Natural killer cell (primary cell): ENCODE measurements around the gene LGALS9B. TPM values are rescaled to one million over a fixed set of nuclear protein-coding genes. Genes with fewer than 3 reads are reported as not detected.
"Not testable (repeated sequence)": the region's sequence is repeated elsewhere in the genome, so short reads cannot be mapped to it uniquely, and the experiment has no call there.

Experiments used
- ATAC-seq, 3 donors: fragments of 150-1000 bp in 2 of 3; fragments of 200-7000 bp in 1 of 3; cut with Tn5 transposase; 1 replicate in 1 of 3; 2 replicates in 2 of 3; pipeline ENCODE4 v1.10.0; 2021; ENCODE audit warnings: mild to moderate bottlenecking in 2 of 3, moderate library complexity in 2 of 3
- DNase-seq, 2 donors: peaks; one replicate each; pipeline versions ENCODE4 v3.0.0 to v3.0.0-alpha.2; 2013 to 2021; ENCODE audit warnings: mixed read lengths in 1 of 2
- H3K27ac ChIP-seq: one replicate; pipeline ENCODE4 v1.5.1; 2013; ENCODE audit warnings: mild to moderate bottlenecking, low read length
- H3K27me3 ChIP-seq: one replicate; pipeline ENCODE4 v1.6.1; 2013; ENCODE audit warnings: low read length; ENCODE audit not compliant: control insufficient read depth, insufficient read depth
- H3K36me3 ChIP-seq: one replicate; pipeline ENCODE4 v1.6.1; 2013; ENCODE audit warnings: low read length; ENCODE audit not compliant: control insufficient read depth, insufficient read depth
- H3K4me1 ChIP-seq: one replicate; pipeline ENCODE4 v1.6.1; 2013; ENCODE audit warnings: low read length; ENCODE audit not compliant: control insufficient read depth, insufficient read depth
- H3K4me3 ChIP-seq: one replicate; pipeline ENCODE4 v1.5.1; 2013; ENCODE audit warnings: low read length
- H3K9me3 ChIP-seq: one replicate; pipeline ENCODE4 v1.6.1; 2013; ENCODE audit warnings: low read length; ENCODE audit not compliant: control insufficient read depth, insufficient read depth
- H3K27ac Mint-ChIP-seq, 2 donors: one replicate each; pipeline ENCODE4 v1.8.0; 2022; ENCODE audit warnings: mild to moderate bottlenecking in 2 of 2, mixed read lengths in 2 of 2, moderate library complexity in 1 of 2
- H3K27me3 Mint-ChIP-seq, 2 donors: one replicate each; pipeline ENCODE4 v1.8.0; 2022; ENCODE audit warnings: low read depth in 2 of 2, mixed read lengths in 2 of 2
- H3K36me3 Mint-ChIP-seq: one replicate; pipeline ENCODE4 v1.8.0; 2022; ENCODE audit warnings: mixed read lengths
- H3K4me1 Mint-ChIP-seq, 2 donors: one replicate each; pipeline ENCODE4 v1.8.0; 2022; ENCODE audit warnings: mixed read lengths in 2 of 2
- H3K4me3 Mint-ChIP-seq: one replicate; pipeline ENCODE4 v1.8.0; 2022; ENCODE audit warnings: mild to moderate bottlenecking, moderate library complexity, mixed read lengths
- H3K9me3 Mint-ChIP-seq, 2 donors: one replicate each; pipeline ENCODE4 v1.8.0; 2022; ENCODE audit warnings: mixed read lengths in 2 of 2
- WGBS: methylation state at CpG from one replicate; pipeline ENCODE4 v1.1.7; 2013; ENCODE audit warnings: missing lambda C conversion rate; ENCODE audit not compliant: insufficient coverage; 5-methylcytosine and 5-hydroxymethylcytosine counted together
- intact Hi-C: fragments of 100-400 bp; cut with micrococcal nuclease; formaldehyde crosslinking; loops from one replicate; pipeline ENCODE4 v1.14.2; 2022
- total RNA-seq, 4 donors: library from RNA; stranded (reverse); fragments of 120-200 nt in 1 of 4; gene quantifications; one replicate each; pipeline versions ENCODE4 v1.2.3 to v1.2.4, GENCODE V29; 2013 to 2022

Gene LGALS9B
- total RNA-seq, 3 donors from 2014 or later (not counting 1 experiment from before 2014, with no cell fraction given): 40.8 to 131 (median 50.8) TPM

- H3K9me3 ChIP-seq, H3K36me3 Mint-ChIP-seq, H3K36me3 ChIP-seq, H3K27ac ChIP-seq, intact Hi-C loops, H3K4me3 Mint-ChIP-seq, H3K27me3 Mint-ChIP-seq, H3K27ac Mint-ChIP-seq, DNase-seq, H3K4me3 ChIP-seq, H3K4me1 ChIP-seq, H3K4me1 Mint-ChIP-seq, H3K9me3 Mint-ChIP-seq, H3K27me3 ChIP-seq, ATAC-seq: not testable (repeated sequence)
- WGBS: 97% methylated on average over 6 of the region's 8 CpGs
Observed at GRCh38 chr17:20479889-20480591, 12.7 kb upstream of the LGALS9B start.

GRCh38 chr17:20477398-20478071, 10.2 kb upstream of the LGALS9B start:
- H3K9me3 Mint-ChIP-seq, H3K27me3 ChIP-seq, H3K9me3 ChIP-seq, H3K4me1 ChIP-seq, H3K4me3 Mint-ChIP-seq, H3K4me3 ChIP-seq, H3K27me3 Mint-ChIP-seq, ATAC-seq, DNase-seq, H3K36me3 ChIP-seq, intact Hi-C loops, H3K36me3 Mint-ChIP-seq, H3K27ac ChIP-seq, H3K4me1 Mint-ChIP-seq: not testable (repeated sequence)
- WGBS: 21% methylated on average over 1 of the region's 4 CpGs
- H3K27ac Mint-ChIP-seq: peak overlapping the region; percentile 8 to 68

- H3K4me1 Mint-ChIP-seq, H3K36me3 ChIP-seq, H3K4me3 Mint-ChIP-seq, ATAC-seq, H3K27me3 ChIP-seq, H3K9me3 Mint-ChIP-seq, H3K4me3 ChIP-seq, DNase-seq, H3K36me3 Mint-ChIP-seq, H3K4me1 ChIP-seq, H3K27ac ChIP-seq, intact Hi-C loops, H3K27me3 Mint-ChIP-seq, H3K27ac Mint-ChIP-seq, H3K9me3 ChIP-seq: not testable (repeated sequence)
- 94% methylated on average over 6 of the region's 8 CpGs for WGBS
Observed at GRCh38 chr17:20475137-20475831, 7.9 kb upstream of the LGALS9B start.

GRCh38 chr17:20474081-20474480, 6.7 kb upstream of the LGALS9B start:
- H3K27me3 Mint-ChIP-seq, H3K27ac Mint-ChIP-seq, H3K4me3 ChIP-seq, H3K9me3 Mint-ChIP-seq, H3K27ac ChIP-seq, ATAC-seq, H3K36me3 Mint-ChIP-seq, DNase-seq, H3K36me3 ChIP-seq, H3K4me1 ChIP-seq, H3K4me3 Mint-ChIP-seq, intact Hi-C loops, H3K27me3 ChIP-seq, H3K9me3 ChIP-seq: not testable (repeated sequence)
- H3K4me1 Mint-ChIP-seq: peaks cover 6 to 13% of the 10 kb centered on the region in 2 donors

- H3K36me3 ChIP-seq, H3K27me3 Mint-ChIP-seq, H3K27ac ChIP-seq, H3K36me3 Mint-ChIP-seq, intact Hi-C loops, DNase-seq, H3K4me1 Mint-ChIP-seq, H3K4me3 ChIP-seq, H3K9me3 ChIP-seq, H3K9me3 Mint-ChIP-seq, H3K27me3 ChIP-seq, H3K4me3 Mint-ChIP-seq: not testable (repeated sequence)
- H3K4me1 ChIP-seq: peaks cover 26% of the 10 kb centered on the region
- WGBS: no CpG with 5 or more reads among the region's 4 CpGs
- ATAC-seq: peak in 1 of 3 donors; percentile 19
- peak overlapping the region; percentile 61 to 79 for H3K27ac Mint-ChIP-seq
Observed at GRCh38 chr17:20469946-20470345, 2.6 kb upstream of the LGALS9B start.

GRCh38 chr17:20469107-20469506, 1.8 kb upstream of the LGALS9B start:
- H3K4me1 Mint-ChIP-seq, DNase-seq, H3K36me3 Mint-ChIP-seq, H3K9me3 Mint-ChIP-seq, H3K27ac ChIP-seq, H3K9me3 ChIP-seq, H3K4me3 ChIP-seq, intact Hi-C loops, H3K27me3 Mint-ChIP-seq, H3K27me3 ChIP-seq, H3K36me3 ChIP-seq: not testable (repeated sequence)
- WGBS: no CpG with 5 or more reads among the region's 4 CpGs
- peak; percentile 35 to 77 (median 44) for ATAC-seq
- H3K4me1 ChIP-seq: peaks cover 26% of the 10 kb centered on the region
- peak overlapping the region; percentile 61 to 79 for H3K27ac Mint-ChIP-seq
- H3K4me3 Mint-ChIP-seq: peak overlapping the region; percentile 62

- H3K9me3 Mint-ChIP-seq, H3K36me3 ChIP-seq, H3K27me3 Mint-ChIP-seq, H3K27me3 ChIP-seq, H3K4me1 Mint-ChIP-seq, H3K36me3 Mint-ChIP-seq, intact Hi-C loops, H3K9me3 ChIP-seq: not testable (repeated sequence)
- H3K27ac Mint-ChIP-seq: peak overlapping the region; percentile 95 to 96
- DNase-seq (peak in 1 of 2 donors; percentile 2), ATAC-seq (peak; percentile 1 to 39 (median 16))
- H3K4me1 ChIP-seq: peaks cover 26% of the 10 kb centered on the region
- H3K4me3 ChIP-seq: peak overlapping the region; percentile 30
- peak overlapping the region; percentile 55 for H3K27ac ChIP-seq
- peak overlapping the region; percentile 97 for H3K4me3 Mint-ChIP-seq
- 10% methylated on average over 2 of the region's 5 CpGs for WGBS
Observed at GRCh38 chr17:20466999-20467398, 340 bp downstream of the LGALS9B start.
